ENCODE measurements around the gene REC8.

The REC8 gene

GRCh38 chr14:24160499-24160849, 11.4 kb upstream of the REC8 start:
- DNase-seq = no peak

- peak; percentile 98 for DNase-seq
Observed at GRCh38 chr14:24160850-24161804, 10.8 kb upstream of the REC8 start, which contains the start of gene IRF9. TSS of gene IRF9 (plus strand) at chr14:24161265. CDS start at chr14:24162145, 880 bp downstream.

- peak; percentile 8 for DNase-seq
Observed at GRCh38 chr14:24162093-24162492, 9.8 kb upstream of the REC8 start.

- DNase-seq = no peak
Observed at GRCh38 chr14:24164518-24164991, 7.3 kb upstream of the REC8 start.

- DNase-seq = no peak
Observed at GRCh38 chr14:24165785-24166184, 6.1 kb upstream of the REC8 start.

- DNase-seq = no peak
Observed at GRCh38 chr14:24167469-24168114, 4.3 kb upstream of the REC8 start.

- no peak for DNase-seq
Observed at GRCh38 chr14:24172261-24172860, 481 bp downstream of the REC8 start.

- DNase-seq = no peak
Observed at GRCh38 chr14:24172871-24173281, 996 bp downstream of the REC8 start.

- no peak for DNase-seq
Observed at GRCh38 chr14:24176599-24176998, 4.7 kb downstream of the REC8 start.

GRCh38 chr14:24177041-24177825, 5.4 kb downstream of the REC8 start:
- no peak for DNase-seq

GRCh38 chr14:24177891-24178290, 6.0 kb downstream of the REC8 start:
- DNase-seq = no peak

GRCh38 chr14:24178399-24179178, 6.7 kb downstream of the REC8 start:
- DNase-seq = no peak

- DNase-seq = no peak
Observed at GRCh38 chr14:24179294-24179960, 7.5 kb downstream of the REC8 start.

- no peak for DNase-seq
Observed at GRCh38 chr14:24179961-24180796, 8.3 kb downstream of the REC8 start.

- no peak for DNase-seq
Observed at GRCh38 chr14:24181371-24182077, 9.6 kb downstream of the REC8 start.

- no peak for DNase-seq
Observed at GRCh38 chr14:24182110-24182882, 10.4 kb downstream of the REC8 start.

- DNase-seq = no peak
Observed at GRCh38 chr14:24183014-24183481, 11.2 kb downstream of the REC8 start.

GRCh38 chr14:24184104-24184970, 12.5 kb downstream of the REC8 start:
- no peak for DNase-seq
